Hematopoietic multipotent progenitor cell treated with erythropoietin and hydrocortisone succinate and interleukin-3 and kit ligand, for 8 days (in vitro differentiated cells): ENCODE results near the gene OR2F1.

Experiments
- DNase-seq: peaks from one replicate; pipeline ENCODE4 v3.0.0-alpha.2; 2015

The OR2F1 gene

GRCh38 chr7:143954135-143954534, 509 bp upstream of the OR2F1 start:
- no peak for DNase-seq

DNA sequence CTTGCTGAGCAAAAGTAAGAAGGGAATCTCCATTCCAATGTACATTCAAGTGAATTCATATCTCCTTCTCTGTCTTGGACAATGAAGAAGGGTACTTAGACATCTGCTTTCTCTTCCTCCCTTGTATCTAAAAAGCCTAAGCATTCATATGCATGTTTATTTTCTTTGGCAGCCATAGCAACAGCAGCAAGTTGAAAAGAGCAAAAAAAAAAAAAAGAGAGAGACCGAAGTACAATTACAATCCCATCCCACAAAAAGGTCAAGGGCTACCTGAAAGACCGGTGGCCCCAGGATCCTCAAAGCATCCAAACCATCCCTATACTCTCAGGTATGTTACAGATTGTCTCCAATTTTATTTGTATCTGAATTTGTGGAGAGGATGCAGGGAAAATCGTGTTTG, 4.1 kb downstream of the OR2F1 start:
- no peak for DNase-seq

- DNase-seq: no peak
These were observed 6.4 kb downstream of the OR2F1 start for GRCh38 chr7:143960813-143961610.

DNA sequence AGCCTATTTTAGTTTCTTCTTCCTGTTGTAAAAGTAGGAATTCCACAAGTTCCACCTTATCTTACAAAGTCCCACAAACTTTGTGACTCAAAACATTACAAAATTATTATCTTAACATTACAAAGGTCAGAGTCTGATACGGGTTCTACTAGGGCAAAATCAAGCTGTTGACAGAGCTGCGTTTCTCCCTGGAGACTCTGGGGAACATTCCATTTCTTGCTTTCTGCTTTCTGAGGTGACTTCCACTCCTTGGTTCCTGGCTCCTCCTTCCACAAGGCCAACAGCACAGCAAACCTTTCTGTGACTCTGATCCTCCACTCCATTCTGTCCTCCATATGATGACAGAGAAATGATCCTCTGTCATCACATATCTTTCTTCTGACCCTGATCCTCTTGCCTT, 10.6 kb downstream of the OR2F1 start:
- no peak for DNase-seq

DNA sequence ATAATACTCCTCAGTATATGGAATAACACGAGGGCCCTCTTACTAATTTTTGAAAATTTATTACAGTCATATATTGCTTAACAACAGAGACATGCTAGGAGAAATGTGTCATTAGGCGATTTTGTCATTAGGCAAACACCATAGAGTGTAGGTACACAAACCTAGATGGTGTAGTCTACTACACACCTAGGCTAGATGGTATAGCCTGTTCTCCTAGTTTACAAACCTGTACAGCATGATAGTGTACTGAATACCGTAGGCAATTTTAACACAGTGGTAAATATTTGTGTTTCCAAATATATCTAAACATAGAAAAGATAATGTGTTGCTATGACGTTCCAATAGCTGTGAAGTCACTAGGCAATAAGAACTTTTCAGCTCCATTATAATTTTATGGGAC, 12.8 kb downstream of the OR2F1 start:
- no peak for DNase-seq

DNA sequence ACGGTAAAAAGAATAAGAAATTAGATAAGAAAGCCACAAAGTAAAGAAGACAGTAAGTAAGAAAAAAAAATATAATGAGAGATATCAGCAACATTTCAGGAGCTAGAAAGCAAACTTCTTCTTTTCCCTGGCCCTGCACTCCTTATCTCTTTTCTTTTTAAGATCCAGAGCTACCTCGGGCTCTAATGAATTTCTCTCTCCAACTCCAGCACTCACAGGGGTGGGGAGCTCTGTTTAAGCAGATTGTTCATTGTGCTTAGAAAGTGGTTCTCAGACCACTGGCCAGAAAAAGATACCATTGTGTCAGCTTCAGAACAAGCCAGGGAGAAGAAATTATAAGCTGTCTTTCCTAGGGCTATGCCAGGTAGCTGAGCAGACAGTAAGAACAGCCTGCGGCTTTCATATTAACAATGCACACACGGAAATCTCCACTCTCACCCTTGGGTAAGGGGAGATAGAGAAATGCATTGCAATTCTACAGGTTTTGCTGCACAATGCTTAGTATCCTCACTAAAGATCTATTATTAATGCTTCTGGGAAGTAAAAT, 19.3 kb downstream of the OR2F1 start:
- peak; percentile 70 for DNase-seq

- no peak for DNase-seq
These were observed 19.8 kb downstream of the OR2F1 start for GRCh38 chr7:143974459-143974858.

DNA sequence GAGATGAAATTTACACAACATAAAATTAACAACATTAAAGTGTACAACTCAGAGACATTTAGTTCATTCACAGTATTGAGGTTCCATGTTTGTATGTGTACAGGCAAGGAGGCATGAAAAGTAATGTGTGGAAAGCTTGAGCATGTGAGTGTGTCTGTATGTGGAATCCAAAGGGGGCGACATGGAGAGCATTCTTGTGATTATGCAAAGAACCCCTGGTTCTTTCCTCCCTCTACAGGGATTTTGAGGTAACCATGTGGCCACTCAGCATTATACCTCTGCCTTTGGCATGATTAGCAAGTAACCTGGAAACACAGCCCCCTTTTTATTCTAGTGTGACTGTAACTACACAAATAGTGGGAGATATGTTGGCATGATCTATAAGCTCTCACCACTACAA, 21.0 kb downstream of the OR2F1 start:
- DNase-seq: peak; percentile 51

DNA sequence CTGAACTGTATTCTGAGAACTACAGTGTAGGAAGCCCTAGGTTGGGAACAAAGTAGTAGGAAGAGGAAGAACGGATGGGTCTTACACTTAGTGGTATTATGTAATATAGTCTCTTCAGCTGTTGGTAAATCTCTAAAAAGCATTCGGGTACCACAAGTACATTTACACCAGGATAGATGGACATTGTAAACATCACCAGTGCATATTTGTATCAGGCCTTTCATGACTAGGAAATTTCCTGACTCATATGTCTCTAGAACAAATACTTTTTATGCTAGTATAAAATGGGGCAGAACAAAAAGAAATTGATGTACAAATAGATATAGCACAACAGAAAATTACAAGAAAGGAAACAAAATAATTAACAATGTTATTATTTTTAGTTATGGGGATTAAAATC, 23.9 kb downstream of the OR2F1 start:
- no peak for DNase-seq

- no peak for DNase-seq
These were observed 24.7 kb downstream of the OR2F1 start for GRCh38 chr7:143979359-143979758.

DNA sequence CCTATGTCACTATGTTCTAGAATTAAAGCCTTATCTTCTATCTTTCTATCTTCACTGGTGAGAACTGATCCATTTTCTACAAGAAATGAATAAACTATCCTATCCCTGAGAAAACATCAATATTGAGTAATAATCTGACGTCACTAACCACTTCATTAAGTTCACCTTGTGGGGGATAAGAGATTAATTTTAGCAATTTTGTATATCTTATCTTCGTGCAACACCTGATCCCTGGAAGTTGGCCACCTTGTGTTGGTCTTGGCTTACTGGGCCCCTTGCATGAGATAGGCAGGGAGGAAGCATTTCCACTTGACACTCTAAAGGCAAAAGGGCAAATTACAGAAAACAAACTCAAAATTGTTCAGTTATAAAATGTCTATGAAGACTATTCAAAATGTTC, 25.4 kb downstream of the OR2F1 start:
- DNase-seq: peak; percentile 56

DNA sequence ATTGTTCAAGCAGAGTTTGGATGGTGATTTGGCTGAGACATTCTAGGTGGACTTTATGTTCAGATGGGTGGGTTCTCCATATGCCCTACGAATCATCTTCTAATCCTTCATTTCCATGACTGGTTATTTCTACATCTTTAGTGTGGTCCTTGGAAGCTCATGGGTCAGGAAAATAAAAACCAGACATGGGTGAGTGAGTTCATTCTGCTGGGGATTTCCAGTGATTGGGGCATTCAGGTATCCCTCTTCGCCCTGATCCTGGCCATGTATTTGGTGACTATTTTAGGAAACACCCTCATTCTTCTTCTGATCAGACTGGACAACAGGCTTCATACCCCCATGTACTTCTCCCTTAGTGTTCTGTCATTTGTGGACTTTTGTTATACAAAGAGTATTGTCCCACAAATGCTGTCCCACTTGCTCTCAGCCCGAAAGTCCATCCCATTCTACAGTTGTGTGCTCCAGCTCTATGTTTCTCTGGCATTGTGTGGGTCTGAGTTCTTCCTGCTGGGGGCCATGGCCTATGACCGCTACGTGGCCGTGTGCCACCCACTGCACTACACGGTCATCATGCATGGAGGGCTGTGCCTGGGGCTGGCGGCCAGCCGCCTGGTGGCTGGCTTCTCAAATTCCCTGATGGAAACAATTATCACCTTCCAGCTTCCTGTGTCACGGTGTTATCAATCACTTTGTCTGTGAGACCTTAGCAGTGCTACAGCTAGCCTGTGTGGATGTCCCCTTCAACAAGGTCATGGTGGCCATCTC, 26.3 kb downstream of the OR2F1 start:
- no peak for DNase-seq

- DNase-seq: no peak
These were observed 29.3 kb downstream of the OR2F1 start for GRCh38 chr7:143983960-143984359.

DNA sequence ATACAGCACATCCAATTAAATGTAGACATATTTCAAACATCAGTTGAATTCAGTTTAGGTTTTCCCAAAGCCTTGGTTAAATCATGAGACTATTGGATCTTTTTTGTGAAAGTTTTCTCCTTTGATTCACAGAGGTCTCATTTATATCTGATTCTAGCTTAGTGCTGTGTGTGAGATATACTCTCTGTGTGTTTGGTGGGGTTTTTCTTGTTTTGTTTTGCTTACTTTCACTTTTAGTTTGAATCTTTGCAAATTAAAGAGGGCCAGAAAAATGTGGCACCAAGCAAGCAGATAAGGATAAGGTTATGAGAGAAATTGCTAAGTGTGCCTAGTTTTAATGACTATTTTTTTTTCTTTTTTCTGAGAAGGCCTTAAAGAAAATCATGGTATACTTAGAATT, 32.9 kb downstream of the OR2F1 start:
- peak; percentile 17 for DNase-seq

DNA sequence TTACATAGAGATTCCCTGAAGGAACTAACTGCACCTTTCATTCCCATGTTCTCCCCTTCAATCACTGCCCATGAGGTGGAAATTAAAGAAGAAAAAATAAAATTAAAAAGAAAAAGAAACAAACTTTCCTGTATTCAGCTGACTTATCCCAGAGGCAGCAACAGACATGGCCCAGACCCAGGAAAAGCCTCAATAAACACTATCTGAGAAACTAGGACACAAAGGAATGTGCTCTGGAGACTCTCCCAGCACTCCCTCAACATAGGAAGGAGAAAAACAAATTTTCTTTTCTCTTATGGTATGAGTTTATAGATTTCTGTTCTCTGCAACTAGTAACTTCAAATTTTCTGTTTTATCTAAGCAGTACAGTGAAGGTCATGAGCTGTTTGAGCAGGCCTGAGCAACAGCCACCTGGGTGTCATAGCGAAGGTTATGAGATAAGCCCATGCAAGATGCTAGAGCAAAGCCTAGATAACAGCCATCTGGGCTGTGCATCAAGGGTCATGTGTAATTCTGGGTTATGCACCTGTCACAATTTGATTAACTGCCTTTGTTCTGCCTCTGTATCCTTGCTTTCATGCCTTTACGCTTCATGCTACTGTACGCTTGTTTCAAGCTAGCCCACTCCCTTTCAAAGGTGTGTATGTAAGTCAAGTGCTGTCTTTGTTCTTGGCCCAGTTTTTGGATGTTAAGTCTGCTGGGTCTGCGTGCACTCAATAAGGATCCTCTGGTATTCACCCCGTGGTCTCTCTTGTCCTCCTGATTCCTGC, 34.5 kb downstream of the OR2F1 start:
- peak; percentile 65 for DNase-seq

- DNase-seq: no peak
These were observed 38.0 kb downstream of the OR2F1 start for GRCh38 chr7:143992670-143993069.

GRCh38 chr7:143993924-143994323, 39.3 kb downstream of the OR2F1 start:
- DNase-seq: no peak

GRCh38 chr7:144000020-144000419, 45.4 kb downstream of the OR2F1 start, which contains the start of gene OR6B1:
Gene OR6B1 (plus strand): TSS chr7:144000320. CDS start chr7:144003997, 3,677 bp downstream.
- DNase-seq: no peak

DNA sequence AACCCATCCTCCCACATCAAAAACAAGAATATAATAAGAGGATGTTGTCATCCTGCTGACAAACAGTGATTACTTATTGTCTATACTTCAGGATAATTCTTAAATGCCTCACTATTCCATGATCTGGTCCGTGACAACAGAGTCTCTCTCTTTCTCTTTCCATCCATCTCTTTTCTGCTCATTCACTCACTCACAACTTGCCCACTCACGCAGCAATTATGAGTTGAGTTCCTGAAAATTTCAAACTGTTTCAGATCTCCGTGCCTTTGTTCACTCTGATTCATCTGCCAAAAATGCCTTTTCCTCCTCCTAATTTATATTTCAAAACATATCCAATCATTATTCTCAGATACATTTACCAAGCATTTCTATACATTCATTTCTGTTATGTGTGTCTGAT, 46.9 kb downstream of the OR2F1 start:
- DNase-seq: no peak

DNA sequence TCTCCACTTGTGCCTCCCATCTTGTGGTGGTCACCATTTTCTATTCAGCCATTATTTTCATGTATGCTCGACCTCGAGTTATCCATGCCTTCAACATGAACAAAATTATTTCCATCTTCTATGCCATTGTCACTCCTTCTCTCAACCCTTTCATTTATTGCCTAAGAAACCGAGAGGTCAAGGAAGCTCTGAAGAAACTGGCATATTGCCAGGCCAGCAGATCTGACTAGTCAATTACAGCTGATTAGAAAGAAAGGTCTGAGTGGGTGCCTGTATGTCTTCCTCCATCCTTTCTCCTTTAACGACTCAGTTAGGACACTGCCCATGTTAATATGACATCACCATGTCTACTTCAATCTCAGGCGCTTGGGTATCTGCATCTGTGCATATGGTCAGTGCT, 50.1 kb downstream of the OR2F1 start:
- DNase-seq: no peak

GRCh38 chr7:144006029-144006691, 51.5 kb downstream of the OR2F1 start:
- no peak for DNase-seq

DNA sequence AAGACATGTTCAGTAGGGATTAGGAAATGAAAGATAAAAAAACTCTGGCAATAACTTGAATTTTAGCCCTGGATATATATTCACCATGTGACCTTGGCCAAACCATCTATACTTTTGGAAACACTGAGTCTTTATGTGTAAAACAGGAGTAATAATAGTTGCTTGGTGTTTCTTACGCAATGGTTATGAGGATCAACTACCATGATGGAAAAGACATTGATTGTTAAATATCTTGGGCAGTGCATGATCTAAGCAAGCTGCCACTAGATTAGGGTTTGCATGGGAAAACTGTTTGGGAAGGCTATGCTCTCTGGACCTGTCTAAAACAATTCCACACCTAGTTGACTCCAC, 52.0 kb downstream of the OR2F1 start:
- no peak for DNase-seq

DNA sequence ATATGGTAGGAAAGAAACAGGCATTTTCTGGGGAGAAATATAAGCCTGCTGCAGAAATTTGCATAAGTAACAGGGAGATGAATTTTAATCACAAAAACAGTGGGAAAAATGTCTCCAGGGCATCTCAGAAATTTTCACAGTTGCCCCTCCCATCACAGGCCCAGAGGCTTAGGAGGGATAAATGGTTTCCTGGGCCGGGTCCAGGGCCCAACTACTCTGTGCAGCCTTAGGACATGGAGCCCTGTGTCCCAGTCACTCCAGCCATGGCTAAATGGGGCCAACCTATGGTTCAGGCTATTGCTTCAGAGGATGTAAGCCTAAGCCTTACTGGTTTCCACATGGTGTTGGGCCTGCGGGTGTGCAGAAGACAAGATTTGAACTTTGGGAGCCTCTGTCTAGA, 54.7 kb downstream of the OR2F1 start:
- DNase-seq: no peak
